Measurements from ENCODE around the gene INSL4. TPM values are rescaled to one million over a fixed set of nuclear protein-coding genes. Genes with fewer than 3 reads are reported as not detected.

The INSL4 gene
- total RNA-seq, 1 donor from 2014 or later, result not detected

- H3K36me3 Mint-ChIP-seq (ENCODE audit: insufficient read depth), result no peaks in the 10 kb centered on the region
- no peaks in the 10 kb centered on the region for H3K27me3 Mint-ChIP-seq
- H3K4me1 Mint-ChIP-seq (ENCODE audit: low read depth), result no peaks in the 10 kb centered on the region
- no peak for TF ChIP-seq CTCF (IDR thresholded peaks at IDR 0.05; ENCODE audit: unreplicated experiment)
- DNase-seq (ENCODE audit: low spot score, unreplicated experiment), result no peak
- H3K9me3 Mint-ChIP-seq (ENCODE audit: low read depth), result no peaks in the 10 kb centered on the region
- H3K27ac Mint-ChIP-seq, result no peak overlapping the region
- no peak overlapping the region for H3K4me3 Mint-ChIP-seq (ENCODE audit: low read depth)
These were observed 39.2 kb upstream of the INSL4 start for GRCh38 chr9:5191985-5192384.

- no peak overlapping the region for H3K4me3 Mint-ChIP-seq (ENCODE audit: low read depth)
- H3K4me1 Mint-ChIP-seq (ENCODE audit: low read depth), result no peaks in the 10 kb centered on the region
- TF ChIP-seq CTCF (IDR thresholded peaks at IDR 0.05; ENCODE audit: unreplicated experiment), result no peak
- no peak for DNase-seq (ENCODE audit: low spot score, unreplicated experiment)
- H3K9me3 Mint-ChIP-seq (ENCODE audit: low read depth), result no peaks in the 10 kb centered on the region
- H3K36me3 Mint-ChIP-seq (ENCODE audit: insufficient read depth), result no peaks in the 10 kb centered on the region
- no peaks in the 10 kb centered on the region for H3K27me3 Mint-ChIP-seq
- no peak overlapping the region for H3K27ac Mint-ChIP-seq
These were observed 37.9 kb upstream of the INSL4 start for GRCh38 chr9:5193345-5193744.

GRCh38 chr9:5195463-5195862, 35.8 kb upstream of the INSL4 start:
- H3K4me1 Mint-ChIP-seq (ENCODE audit: low read depth), result no peaks in the 10 kb centered on the region

GRCh38 chr9:5205071-5205470, 26.1 kb upstream of the INSL4 start:
- TF ChIP-seq CTCF (IDR thresholded peaks at IDR 0.05; ENCODE audit: unreplicated experiment), result no peak
- Mint-ChIP-seq H3K4me1 (ENCODE audit: low read depth) (no peaks in the 10 kb centered on the region), H3K9me3 (ENCODE audit: low read depth) (no peaks in the 10 kb centered on the region), H3K4me3 (ENCODE audit: low read depth) (no peak overlapping the region), H3K27ac (no peak overlapping the region), H3K27me3 (no peaks in the 10 kb centered on the region), H3K36me3 (ENCODE audit: insufficient read depth) (no peaks in the 10 kb centered on the region)
- no peak for DNase-seq (ENCODE audit: low spot score, unreplicated experiment)

More at GRCh38 chr9:5195463-5195862, 35.8 kb upstream of the INSL4 start:
- no peak for TF ChIP-seq CTCF (IDR thresholded peaks at IDR 0.05; ENCODE audit: unreplicated experiment)
- H3K27ac Mint-ChIP-seq, result no peak overlapping the region
- no peak overlapping the region for H3K4me3 Mint-ChIP-seq (ENCODE audit: low read depth)
- DNase-seq (ENCODE audit: low spot score, unreplicated experiment), result no peak
- no peaks in the 10 kb centered on the region for H3K36me3 Mint-ChIP-seq (ENCODE audit: insufficient read depth)
- no peaks in the 10 kb centered on the region for H3K9me3 Mint-ChIP-seq (ENCODE audit: low read depth)
- H3K27me3 Mint-ChIP-seq, result no peaks in the 10 kb centered on the region

GRCh38 chr9:5230554-5230953, 665 bp upstream of the INSL4 start:
- H3K36me3 Mint-ChIP-seq (ENCODE audit: insufficient read depth), result peaks cover 2% of the 10 kb centered on the region
- H3K27me3 Mint-ChIP-seq, result peaks cover 12% of the 10 kb centered on the region
- H3K4me3 Mint-ChIP-seq (ENCODE audit: low read depth), result no peak overlapping the region
- no peak for TF ChIP-seq CTCF (IDR thresholded peaks at IDR 0.05; ENCODE audit: unreplicated experiment)
- no peaks in the 10 kb centered on the region for H3K4me1 Mint-ChIP-seq (ENCODE audit: low read depth)
- no peak overlapping the region for H3K27ac Mint-ChIP-seq
- H3K9me3 Mint-ChIP-seq (ENCODE audit: low read depth), result peaks cover 18% of the 10 kb centered on the region
- DNase-seq (ENCODE audit: low spot score, unreplicated experiment), result no peak

Data from progenitor cell of endocrine pancreas (in vitro differentiated cells).